HL-60 (cell line): ENCODE measurements around the gene ANKRD6.

Source experiments
- DNase-seq, 2 experiments: peaks; one replicate each; pipeline ENCODE4 v3.0.0-alpha.2; 2010 to 2020; ENCODE audit warnings: low read depth in 1 of 2, low spot score in 1 of 2
- H3K27ac ChIP-seq: fragments of 250-450 bp; sonication (Bioruptor Pico); replicated peaks from 2 replicates; pipeline ENCODE4 v1.5.1; 2020; ENCODE audit warnings: mild to moderate bottlenecking, moderate library complexity
- H3K27me3 ChIP-seq: fragments of 250-450 bp; sonication (Bioruptor Pico); 2 replicates; pipeline ENCODE4 v1.5.1; 2021; ENCODE audit warnings: mild to moderate bottlenecking, moderate library complexity; ENCODE audit not compliant: insufficient read depth, poor library complexity, severe bottlenecking
- H3K4me3 ChIP-seq: replicated peaks from 2 replicates; pipeline ENCODE4 v1.5.1; 2011; ENCODE audit warnings: mild to moderate bottlenecking, control low read depth, low read length; ENCODE audit not compliant: insufficient read depth
- CTCF ChIP-seq: IDR thresholded peaks from one replicate; pipeline ENCODE4 v1.5.1; 2011; ENCODE audit warnings: low read length, control low read depth, inconsistent platforms; ENCODE audit not compliant: insufficient read depth
- GABPA ChIP-seq: IDR thresholded peaks from 2 replicates; pipeline ENCODE4 v1.6.1; 2012; ENCODE audit warnings: low read depth
- POLR2AphosphoS5 ChIP-seq: IDR thresholded peaks from 2 replicates; pipeline ENCODE4 v1.6.1; 2012; ENCODE audit warnings: low read depth
- REST ChIP-seq: IDR thresholded peaks from 2 replicates; pipeline ENCODE4 v1.6.1; 2012; ENCODE audit warnings: low read depth; ENCODE audit not compliant: insufficient replicate concordance
- SPI1 ChIP-seq: IDR thresholded peaks from 2 replicates; pipeline ENCODE4 v1.6.1; 2012; ENCODE audit warnings: low read depth, mild to moderate bottlenecking, borderline replicate concordance

The ANKRD6 gene

GRCh38 chr6:89562093-89562973 lies 129.4 kb downstream of the ANKRD6 start:
- no peaks in the 10 kb centered on the region for H3K27me3 ChIP-seq
- no peak for TF ChIP-seq CTCF
- no peak for TF ChIP-seq GABPA
- no peak for TF ChIP-seq REST
- TF ChIP-seq SPI1, result no peak
- no peak for DNase-seq

GRCh38 chr6:89563866-89564265 lies 130.9 kb downstream of the ANKRD6 start:
- TF ChIP-seq CTCF (no peak), REST (no peak), SPI1 (no peak), GABPA (no peak), POLR2AphosphoS5 (no peak)
- Histone ChIP-seq H3K27ac (no peak overlapping the region), H3K27me3 (no peaks in the 10 kb centered on the region), H3K4me3 (no peak overlapping the region)
- no peak for DNase-seq

More at GRCh38 chr6:89562093-89562973, 129.4 kb downstream of the ANKRD6 start:
- no peak overlapping the region for H3K4me3 ChIP-seq
- no peak overlapping the region for H3K27ac ChIP-seq

- Histone ChIP-seq H3K4me3 (no peak overlapping the region), H3K27ac (no peak overlapping the region), H3K27me3 (no peaks in the 10 kb centered on the region)
- DNase-seq, result no peak
- TF ChIP-seq CTCF (no peak), SPI1 (no peak), POLR2AphosphoS5 (no peak), REST (no peak), GABPA (no peak)
Measured at GRCh38 chr6:89564752-89565427, 131.9 kb downstream of the ANKRD6 start.
